Measurements from ENCODE around the gene ATXN7L3.
A peak's percentile ranks its signal among the peaks of the same experiment; 100 is the strongest.

The ATXN7L3 gene

DNA sequence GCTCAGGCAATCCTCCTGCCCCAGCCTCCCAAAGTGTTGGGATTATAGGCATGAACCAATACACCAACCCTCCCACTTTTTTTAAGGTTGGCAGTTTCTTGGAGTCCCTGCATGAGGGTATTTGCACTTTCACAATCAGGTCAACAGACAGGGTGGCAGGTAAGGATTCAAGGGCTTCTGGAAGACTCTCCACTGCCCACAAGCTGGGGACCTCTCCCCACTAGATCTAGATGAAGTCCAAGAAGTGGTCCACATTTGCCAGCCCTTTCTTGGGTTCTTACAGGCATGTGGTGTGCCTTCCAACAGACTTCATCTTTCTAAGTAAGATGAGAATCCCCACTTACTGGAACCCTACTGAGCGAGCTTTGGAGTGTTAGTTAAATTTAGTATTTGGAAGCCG is 25.3 kb downstream of the ATXN7L3 start:
- H3K36me3 ChIP-seq (ENCODE audit: control insufficient read depth in 1 of 2, insufficient read depth in 2 of 2, low read length in 2 of 2) = peaks cover 6 to 20% of the 10 kb centered on the region in 2 donors

DNA sequence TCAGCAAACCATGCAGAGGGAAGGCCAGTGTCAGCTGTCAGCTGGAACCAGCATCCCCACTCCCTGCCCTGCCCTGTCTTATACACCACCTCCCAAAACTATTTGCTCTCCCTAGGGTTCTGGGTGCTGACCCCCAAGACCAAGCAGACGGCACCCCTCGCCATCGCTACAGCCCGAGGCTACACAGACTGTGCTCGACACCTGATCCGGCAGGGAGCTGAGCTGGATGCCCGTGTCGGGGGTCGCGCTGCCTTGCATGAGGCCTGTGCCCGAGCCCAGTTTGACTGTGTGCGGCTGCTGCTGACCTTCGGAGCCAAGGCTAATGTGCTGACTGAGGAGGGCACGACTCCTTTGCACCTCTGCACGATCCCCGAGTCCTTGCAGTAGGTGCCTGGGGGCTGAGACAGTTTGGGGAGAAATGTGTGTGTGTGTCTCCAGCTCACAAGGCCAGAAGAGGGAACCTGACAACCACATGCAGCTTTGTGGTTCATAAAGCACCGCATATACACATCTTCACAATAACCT is 27.7 kb downstream of the ATXN7L3 start:
- Histone ChIP-seq H3K4me1 (ENCODE audit: control insufficient read depth in 1 of 2, insufficient read depth in 2 of 2, low read length in 2 of 2) (peaks cover 0 to 3% of the 10 kb centered on the region in 2 donors), H3K9me3 (ENCODE audit: control insufficient read depth in 1 of 2, low read length in 2 of 2) (no peaks in the 10 kb centered on the region), H3K36me3 (ENCODE audit: control insufficient read depth in 1 of 2, insufficient read depth in 2 of 2, low read length in 2 of 2) (peaks cover 2 to 6% of the 10 kb centered on the region in 2 donors), H3K27ac (ENCODE audit: low read depth, low read length) (no peak overlapping the region), H3K4me3 (ENCODE audit: low read depth in 1 of 2, low read length in 2 of 2) (no peak overlapping the region), H3K27me3 (ENCODE audit: control insufficient read depth in 1 of 2, insufficient read depth in 2 of 2, low read length in 2 of 2) (no peaks in the 10 kb centered on the region), H3K9ac (ENCODE audit: low read depth in 1 of 2, low read length in 2 of 2) (no peak overlapping the region)

More for the DNA sequence above, 25.3 kb downstream of the ATXN7L3 start:
- Histone ChIP-seq H3K27ac (ENCODE audit: low read depth, low read length) (no peak overlapping the region), H3K9me3 (ENCODE audit: control insufficient read depth in 1 of 2, low read length in 2 of 2) (no peaks in the 10 kb centered on the region), H3K9ac (ENCODE audit: low read depth in 1 of 2, low read length in 2 of 2) (no peak overlapping the region), H3K27me3 (ENCODE audit: control insufficient read depth in 1 of 2, insufficient read depth in 2 of 2, low read length in 2 of 2) (no peaks in the 10 kb centered on the region), H3K4me3 (ENCODE audit: low read depth in 1 of 2, low read length in 2 of 2) (no peak overlapping the region), H3K4me1 (ENCODE audit: control insufficient read depth in 1 of 2, insufficient read depth in 2 of 2, low read length in 2 of 2) (no peaks in the 10 kb centered on the region)

- H3K36me3 ChIP-seq (ENCODE audit: control insufficient read depth in 1 of 2, insufficient read depth in 2 of 2, low read length in 2 of 2) = peaks cover 0 to 4% of the 10 kb centered on the region in 2 donors
- H3K4me3 ChIP-seq (ENCODE audit: low read depth in 1 of 2, low read length in 2 of 2) = no peak within 1 kb of the TSS
- no peaks in the 10 kb centered on the region for H3K27me3 ChIP-seq (ENCODE audit: control insufficient read depth in 1 of 2, insufficient read depth in 2 of 2, low read length in 2 of 2)
- peak within 1 kb of the TSS; percentile 51 for H3K27ac ChIP-seq (ENCODE audit: low read depth, low read length)
- H3K4me1 ChIP-seq (ENCODE audit: control insufficient read depth in 1 of 2, insufficient read depth in 2 of 2, low read length in 2 of 2) = peaks cover 0 to 3% of the 10 kb centered on the region in 2 donors
- H3K9me3 ChIP-seq (ENCODE audit: control insufficient read depth in 1 of 2, low read length in 2 of 2) = no peaks in the 10 kb centered on the region
- no peak within 1 kb of the TSS for H3K9ac ChIP-seq (ENCODE audit: low read depth in 1 of 2, low read length in 2 of 2)
These were observed 29.0 kb downstream of the ATXN7L3 start, which contains the start of gene ASB16 for GRCh38 chr17:44170499-44171201. TSS of gene ASB16 (plus strand) at chr17:44170704. CDS start at chr17:44170790, 86 bp downstream.

- Histone ChIP-seq H3K4me1 (ENCODE audit: control insufficient read depth in 1 of 2, insufficient read depth in 2 of 2, low read length in 2 of 2) (peaks cover 0 to 3% of the 10 kb centered on the region in 2 donors), H3K4me3 (ENCODE audit: low read depth in 1 of 2, low read length in 2 of 2) (no peak overlapping the region), H3K9me3 (ENCODE audit: control insufficient read depth in 1 of 2, low read length in 2 of 2) (no peaks in the 10 kb centered on the region), H3K9ac (ENCODE audit: low read depth in 1 of 2, low read length in 2 of 2) (no peak overlapping the region), H3K27me3 (ENCODE audit: control insufficient read depth in 1 of 2, insufficient read depth in 2 of 2, low read length in 2 of 2) (no peaks in the 10 kb centered on the region), H3K27ac (ENCODE audit: low read depth, low read length) (peak overlapping the region; percentile 51), H3K36me3 (ENCODE audit: control insufficient read depth in 1 of 2, insufficient read depth in 2 of 2, low read length in 2 of 2) (peaks cover 0 to 4% of the 10 kb centered on the region in 2 donors)
These were observed 29.6 kb downstream of the ATXN7L3 start for GRCh38 chr17:44170135-44170498.

GRCh38 chr17:44167181-44167861 is 32.4 kb downstream of the ATXN7L3 start:
- H3K4me3 ChIP-seq (ENCODE audit: low read depth in 1 of 2, low read length in 2 of 2) = no peak overlapping the region
- no peaks in the 10 kb centered on the region for H3K9me3 ChIP-seq (ENCODE audit: control insufficient read depth in 1 of 2, low read length in 2 of 2)
- H3K9ac ChIP-seq (ENCODE audit: low read depth in 1 of 2, low read length in 2 of 2) = no peak overlapping the region
- H3K27ac ChIP-seq (ENCODE audit: low read depth, low read length) = no peak overlapping the region
- no peaks in the 10 kb centered on the region for H3K36me3 ChIP-seq (ENCODE audit: control insufficient read depth in 1 of 2, insufficient read depth in 2 of 2, low read length in 2 of 2)
- no peaks in the 10 kb centered on the region for H3K27me3 ChIP-seq (ENCODE audit: control insufficient read depth in 1 of 2, insufficient read depth in 2 of 2, low read length in 2 of 2)
- H3K4me1 ChIP-seq (ENCODE audit: control insufficient read depth in 1 of 2, insufficient read depth in 2 of 2, low read length in 2 of 2) = peaks cover 0 to 3% of the 10 kb centered on the region in 2 donors

DNA sequence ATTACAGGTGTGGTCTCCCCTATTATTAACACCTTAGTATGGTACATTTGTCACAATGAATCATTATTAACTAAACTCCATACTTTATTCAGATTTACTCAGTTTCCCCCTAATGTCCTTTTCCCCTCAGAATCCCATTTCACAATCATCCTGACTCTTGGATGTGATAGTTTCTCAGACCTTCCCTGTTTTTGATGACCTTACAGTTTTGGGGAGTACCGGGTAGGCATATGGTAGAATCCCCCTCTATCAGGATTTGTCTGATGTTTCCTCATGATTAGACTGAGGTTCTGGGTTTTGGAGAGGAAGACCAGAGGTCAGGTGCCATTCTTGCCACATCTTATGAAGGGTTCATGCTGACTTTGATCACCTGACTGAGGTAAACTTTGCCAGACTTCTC is 35.2 kb downstream of the ATXN7L3 start:
- H3K4me1 ChIP-seq (ENCODE audit: control insufficient read depth in 1 of 2, insufficient read depth in 2 of 2, low read length in 2 of 2) = peaks cover 0 to 3% of the 10 kb centered on the region in 2 donors
- H3K4me3 ChIP-seq (ENCODE audit: low read depth in 1 of 2, low read length in 2 of 2) = no peak overlapping the region
- no peaks in the 10 kb centered on the region for H3K9me3 ChIP-seq (ENCODE audit: control insufficient read depth in 1 of 2, low read length in 2 of 2)
- no peak overlapping the region for H3K9ac ChIP-seq (ENCODE audit: low read depth in 1 of 2, low read length in 2 of 2)
- no peaks in the 10 kb centered on the region for H3K36me3 ChIP-seq (ENCODE audit: control insufficient read depth in 1 of 2, insufficient read depth in 2 of 2, low read length in 2 of 2)
- H3K27ac ChIP-seq (ENCODE audit: low read depth, low read length) = no peak overlapping the region
- H3K27me3 ChIP-seq (ENCODE audit: control insufficient read depth in 1 of 2, insufficient read depth in 2 of 2, low read length in 2 of 2) = no peaks in the 10 kb centered on the region

DNA sequence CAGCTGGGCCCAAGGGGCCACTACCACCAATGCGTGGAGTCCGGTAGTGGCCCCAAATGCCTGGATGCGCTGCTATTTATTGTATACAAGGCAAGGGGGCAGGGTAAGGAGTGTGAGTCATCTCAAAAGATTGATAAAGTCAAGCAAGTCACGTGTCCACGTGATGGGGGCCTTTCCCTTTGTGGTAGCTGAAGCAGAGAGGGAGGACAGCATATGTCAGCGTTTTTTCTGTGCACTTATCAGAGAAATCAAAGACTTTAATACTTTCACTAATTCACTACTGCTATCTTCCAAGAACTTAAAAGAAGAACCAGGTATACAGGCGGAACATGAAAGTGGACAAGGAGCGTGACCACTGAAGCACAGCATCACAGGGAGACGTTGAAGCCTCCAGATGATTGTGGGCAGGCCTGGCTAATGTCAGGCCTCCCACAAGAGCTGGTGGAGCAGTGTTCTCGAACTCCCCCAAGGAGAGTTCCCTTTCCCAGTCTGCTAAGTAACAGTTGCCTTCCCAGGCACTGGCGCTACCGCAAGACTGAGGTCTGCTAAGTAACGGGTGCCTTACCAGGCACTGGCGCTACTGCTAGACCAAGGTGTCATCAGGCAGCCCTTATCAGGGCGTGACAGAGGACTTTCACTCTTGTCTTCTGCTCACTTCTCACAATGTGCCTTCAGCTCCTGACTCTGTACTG is 40.0 kb downstream of the ATXN7L3 start:
- no peaks in the 10 kb centered on the region for H3K9me3 ChIP-seq (ENCODE audit: control insufficient read depth in 1 of 2, low read length in 2 of 2)
- peaks cover 0 to 3% of the 10 kb centered on the region in 2 donors for H3K36me3 ChIP-seq (ENCODE audit: control insufficient read depth in 1 of 2, insufficient read depth in 2 of 2, low read length in 2 of 2)
- H3K4me1 ChIP-seq (ENCODE audit: control insufficient read depth in 1 of 2, insufficient read depth in 2 of 2, low read length in 2 of 2) = no peaks in the 10 kb centered on the region
- H3K27me3 ChIP-seq (ENCODE audit: control insufficient read depth in 1 of 2, insufficient read depth in 2 of 2, low read length in 2 of 2) = no peaks in the 10 kb centered on the region
- no peak overlapping the region for H3K4me3 ChIP-seq (ENCODE audit: low read depth in 1 of 2, low read length in 2 of 2)
- no peak overlapping the region for H3K27ac ChIP-seq (ENCODE audit: low read depth, low read length)
- no peak overlapping the region for H3K9ac ChIP-seq (ENCODE audit: low read depth in 1 of 2, low read length in 2 of 2)

- Histone ChIP-seq H3K4me1 (ENCODE audit: control insufficient read depth in 1 of 2, insufficient read depth in 2 of 2, low read length in 2 of 2) (no peaks in the 10 kb centered on the region), H3K27me3 (ENCODE audit: control insufficient read depth in 1 of 2, insufficient read depth in 2 of 2, low read length in 2 of 2) (no peaks in the 10 kb centered on the region), H3K9ac (ENCODE audit: low read depth in 1 of 2, low read length in 2 of 2) (no peak overlapping the region), H3K27ac (ENCODE audit: low read depth, low read length) (no peak overlapping the region), H3K36me3 (ENCODE audit: control insufficient read depth in 1 of 2, insufficient read depth in 2 of 2, low read length in 2 of 2) (peaks cover 0 to 6% of the 10 kb centered on the region in 2 donors), H3K9me3 (ENCODE audit: control insufficient read depth in 1 of 2, low read length in 2 of 2) (no peaks in the 10 kb centered on the region), H3K4me3 (ENCODE audit: low read depth in 1 of 2, low read length in 2 of 2) (no peak overlapping the region)
These were observed 44.2 kb downstream of the ATXN7L3 start for GRCh38 chr17:44155488-44155887.

- Histone ChIP-seq H3K4me3 (ENCODE audit: low read depth in 1 of 2, low read length in 2 of 2) (no peak overlapping the region), H3K9me3 (ENCODE audit: control insufficient read depth in 1 of 2, low read length in 2 of 2) (no peaks in the 10 kb centered on the region), H3K27me3 (ENCODE audit: control insufficient read depth in 1 of 2, insufficient read depth in 2 of 2, low read length in 2 of 2) (no peaks in the 10 kb centered on the region), H3K36me3 (ENCODE audit: control insufficient read depth in 1 of 2, insufficient read depth in 2 of 2, low read length in 2 of 2) (peaks cover 0 to 8% of the 10 kb centered on the region in 2 donors), H3K9ac (ENCODE audit: low read depth in 1 of 2, low read length in 2 of 2) (no peak overlapping the region), H3K27ac (ENCODE audit: low read depth, low read length) (no peak overlapping the region), H3K4me1 (ENCODE audit: control insufficient read depth in 1 of 2, insufficient read depth in 2 of 2, low read length in 2 of 2) (no peaks in the 10 kb centered on the region)
These were observed 46.8 kb downstream of the ATXN7L3 start for GRCh38 chr17:44152875-44153274.
